Erythroblast (primary cell): ENCODE results near the gene LHX1.

Source experiments
- GATA1 ChIP-seq: IDR thresholded peaks from 2 replicates; pipeline ENCODE4 v1.6.1; 2011; ENCODE audit warnings: low read depth, mild to moderate bottlenecking, control low read depth, low read length, moderate library complexity
- POLR2A ChIP-seq: IDR thresholded peaks from 2 replicates; pipeline ENCODE4 v1.6.1; 2011; ENCODE audit warnings: mild to moderate bottlenecking, low read length

- TF ChIP-seq POLR2A (no peak), GATA1 (no peak)
Measured at GRCh38 chr17:36939052-36939801, 2.0 kb downstream of the LHX1 start.
